Mesenchymal stem cell (in vitro differentiated cells and primary cell): ENCODE results near the gene UGT1A6.

Experiments
- DNase-seq: peaks from one replicate; pipeline ENCODE4 v3.0.0-alpha.2; 2013
- H2AFZ ChIP-seq: one replicate; pipeline ENCODE4 v1.6.1; 2013; ENCODE audit warnings: low read depth, mild to moderate bottlenecking, control low read depth, inconsistent platforms, low read length, moderate library complexity
- H2AK5ac ChIP-seq: 2 replicates; pipeline ENCODE4 v1.6.1; 2013; ENCODE audit warnings: low read length, moderate library complexity, mild to moderate bottlenecking, inconsistent platforms; ENCODE audit not compliant: severe bottlenecking
- H2BK120ac ChIP-seq: one replicate; pipeline ENCODE4 v1.6.1; 2013; ENCODE audit warnings: low read depth, mild to moderate bottlenecking, inconsistent platforms, low read length, moderate library complexity
- H2BK12ac ChIP-seq, 2 experiments: one replicate each; pipeline ENCODE4 v1.6.1; 2013; ENCODE audit warnings: inconsistent platforms in 2 of 2, low read length in 2 of 2, mild to moderate bottlenecking in 2 of 2, moderate library complexity in 2 of 2, control low read depth in 1 of 2
- H2BK15ac ChIP-seq: one replicate; pipeline ENCODE4 v1.6.1; 2013; ENCODE audit warnings: mild to moderate bottlenecking, low read depth, inconsistent platforms; ENCODE audit not compliant: poor library complexity, severe bottlenecking
- H2BK5ac ChIP-seq: 2 replicates; pipeline ENCODE4 v1.6.1; 2013; ENCODE audit warnings: low read depth, mild to moderate bottlenecking, low read length, control low read depth, inconsistent platforms; ENCODE audit not compliant: poor library complexity, severe bottlenecking
- H3K14ac ChIP-seq, 2 experiments: one replicate each; pipeline ENCODE4 v1.6.1; 2013; ENCODE audit warnings: inconsistent platforms in 2 of 2, low read length in 2 of 2, control low read depth in 1 of 2, mild to moderate bottlenecking in 1 of 2, moderate library complexity in 1 of 2
- H3K18ac ChIP-seq, 2 experiments: one replicate each; pipeline ENCODE4 v1.6.1; 2013; ENCODE audit warnings: inconsistent platforms in 2 of 2, low read length in 2 of 2, control low read depth in 1 of 2, low read depth in 1 of 2, mild to moderate bottlenecking in 1 of 2
- H3K23ac ChIP-seq, 2 experiments: one replicate each; pipeline ENCODE4 v1.6.1; 2013; ENCODE audit warnings: inconsistent platforms in 2 of 2, low read length in 2 of 2, mild to moderate bottlenecking in 2 of 2, moderate library complexity in 2 of 2, control low read depth in 1 of 2
- H3K27ac ChIP-seq: 2 replicates; pipeline ENCODE4 v1.5.1; 2013; ENCODE audit warnings: mild to moderate bottlenecking, moderate library complexity, low read length, control low read depth, inconsistent platforms; ENCODE audit not compliant: poor library complexity, severe bottlenecking
- H3K27me3 ChIP-seq, 2 experiments: 2 replicates each; pipeline versions ENCODE4 v1.6.1 to v1.7.0; 2013; ENCODE audit warnings: low read length in 2 of 2, mild to moderate bottlenecking in 2 of 2, moderate library complexity in 2 of 2, control low read depth in 1 of 2, inconsistent platforms in 1 of 2; ENCODE audit not compliant: control insufficient read depth in 1 of 2, insufficient read depth in 1 of 2
- H3K36me3 ChIP-seq, 2 experiments: 2 replicates each; pipeline versions ENCODE4 v1.6.1 to v1.7.0; 2013; ENCODE audit warnings: low read length in 2 of 2, control low read depth in 1 of 2, inconsistent platforms in 1 of 2, low read depth in 1 of 2, mild to moderate bottlenecking in 1 of 2; ENCODE audit not compliant: insufficient read depth in 2 of 2, control insufficient read depth in 1 of 2
- H3K4ac ChIP-seq, 2 experiments: one replicate each; pipeline ENCODE4 v1.6.1; 2013; ENCODE audit warnings: inconsistent platforms in 2 of 2, low read length in 2 of 2, mild to moderate bottlenecking in 2 of 2, moderate library complexity in 2 of 2, control low read depth in 1 of 2, low read depth in 1 of 2
- H3K4me1 ChIP-seq: 2 replicates; pipeline ENCODE4 v1.6.1; 2013; ENCODE audit warnings: low read depth, low read length, control low read depth; ENCODE audit not compliant: control insufficient read depth, insufficient read depth
- H3K4me2 ChIP-seq: 2 replicates; pipeline ENCODE4 v1.6.1; 2013; ENCODE audit warnings: low read length, mild to moderate bottlenecking, inconsistent platforms; ENCODE audit not compliant: poor library complexity, severe bottlenecking
- H3K4me3 ChIP-seq, 2 experiments: 2 replicates each; pipeline versions ENCODE4 v1.5.1 to v1.7.0; 2013; ENCODE audit warnings: low read length in 2 of 2, mild to moderate bottlenecking in 2 of 2, control low read depth in 1 of 2, low read depth in 1 of 2; ENCODE audit not compliant: insufficient read depth in 1 of 2
- H3K79me1 ChIP-seq: replicated peaks from 2 replicates; pipeline ENCODE4 v1.6.1; 2013; ENCODE audit warnings: mild to moderate bottlenecking, control low read depth, low read length, inconsistent platforms; ENCODE audit not compliant: poor library complexity, severe bottlenecking
- H3K9ac ChIP-seq: 2 replicates; pipeline ENCODE4 v1.7.0; 2013; ENCODE audit warnings: mild to moderate bottlenecking, low read length, moderate library complexity
- H3K9me3 ChIP-seq: 2 replicates; pipeline ENCODE4 v1.7.0; 2013; ENCODE audit warnings: mild to moderate bottlenecking, low read length; ENCODE audit not compliant: control insufficient read depth
- H4K8ac ChIP-seq: one replicate; pipeline ENCODE4 v1.6.1; 2013; ENCODE audit warnings: inconsistent platforms, mild to moderate bottlenecking, low read length, moderate library complexity
- H4K91ac ChIP-seq: one replicate; pipeline ENCODE4 v1.6.1; 2013; ENCODE audit warnings: mild to moderate bottlenecking, low read length, inconsistent platforms
- WGBS: methylation state at CpG from one replicate; pipeline ENCODE4 v1.1.7; 2013; ENCODE audit warnings: mixed read lengths; 5-methylcytosine and 5-hydroxymethylcytosine counted together

UGT1A6 gene

DNA sequence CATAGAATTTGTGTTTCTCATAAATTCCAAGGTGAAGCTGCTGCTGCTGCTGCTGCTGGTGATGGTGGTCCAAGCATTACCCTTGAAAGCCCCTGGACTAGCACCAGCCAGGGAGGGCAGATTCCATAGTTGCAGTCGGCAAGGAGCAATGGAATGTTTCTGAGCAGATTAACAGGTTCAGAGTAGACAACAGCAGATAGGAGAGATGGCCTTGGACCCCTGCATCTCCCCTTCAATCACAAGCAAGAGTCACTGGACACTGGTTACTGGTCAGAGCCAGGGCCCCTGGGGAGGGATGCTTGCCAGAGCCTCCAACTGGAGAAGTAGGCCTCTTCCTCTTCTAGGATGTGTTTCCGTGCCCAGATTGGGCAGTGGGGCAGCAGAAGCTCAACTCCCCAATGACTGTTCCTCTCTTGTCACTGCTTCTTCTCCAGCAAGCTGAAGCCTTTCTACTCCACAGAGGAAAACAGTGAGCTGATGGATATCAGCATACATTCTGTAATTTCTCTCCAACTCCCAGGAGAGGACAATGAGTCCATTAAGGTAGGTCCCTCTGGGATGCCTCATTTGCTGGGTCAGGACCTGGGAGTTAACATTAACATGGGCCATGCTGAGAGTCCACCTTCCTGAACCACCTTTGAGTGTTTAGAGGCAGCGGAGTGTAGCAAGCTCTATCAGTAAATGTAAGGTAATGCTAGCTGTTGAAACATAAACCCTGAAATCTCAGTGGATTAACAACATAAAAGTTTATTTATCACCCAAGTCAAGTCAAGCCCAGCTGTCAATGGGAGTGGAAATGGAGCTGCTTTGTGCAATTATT is 120.8 kb downstream of the UGT1A6 start:
- 72% methylated on average over 3 of the region's 3 CpGs for WGBS

DNA sequence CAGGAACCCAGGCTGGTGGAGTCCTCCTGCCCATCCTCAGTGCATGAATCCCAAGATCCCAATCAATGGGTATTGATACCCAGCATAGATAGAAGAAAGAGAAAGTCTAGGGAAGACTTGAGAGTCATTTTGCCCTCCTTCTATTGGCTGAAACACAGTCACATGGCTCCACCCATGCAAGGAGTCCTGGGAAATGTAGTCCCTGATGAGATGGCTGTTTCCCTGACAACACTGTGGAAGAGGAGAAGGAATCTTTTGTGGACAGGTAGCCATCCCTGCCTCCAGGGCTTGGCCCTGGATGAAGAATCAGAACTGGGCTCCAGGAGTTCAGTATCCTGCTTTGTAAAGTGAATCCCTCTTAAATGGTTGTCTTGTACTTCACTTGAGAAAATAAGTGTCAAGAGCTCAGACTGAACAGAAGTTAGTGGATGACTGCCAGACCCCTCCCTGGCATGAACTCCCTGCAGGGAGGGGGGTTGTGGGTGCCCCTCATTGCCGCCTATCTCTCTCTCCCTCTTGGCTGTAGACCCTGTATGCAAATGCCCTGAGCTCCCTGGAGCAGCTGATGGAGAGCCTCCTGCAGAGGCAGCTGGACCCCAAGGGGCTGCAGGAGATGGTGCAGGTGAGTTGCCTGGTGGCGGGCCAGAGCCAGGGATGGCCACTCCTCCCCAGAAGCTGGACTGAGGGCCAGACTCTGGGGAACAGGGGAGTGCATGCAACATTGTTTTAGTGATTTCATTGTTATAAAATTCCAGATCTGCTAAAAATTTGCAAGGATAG is 121.6 kb downstream of the UGT1A6 start:
- no peak overlapping the region for H3K9ac ChIP-seq
- H3K14ac ChIP-seq, result no peak overlapping the region
- DNase-seq, result no peak
- no peak overlapping the region for H2AFZ ChIP-seq
- no peak overlapping the region for H3K23ac ChIP-seq
- H2AK5ac ChIP-seq, result no peak overlapping the region
- no peak overlapping the region for H3K4ac ChIP-seq
- no peak overlapping the region for H2BK5ac ChIP-seq
- H2BK15ac ChIP-seq, result no peak overlapping the region
- H2BK120ac ChIP-seq, result no peak overlapping the region
- H3K4me2 ChIP-seq, result no peak overlapping the region
- H3K27ac ChIP-seq, result no peak overlapping the region
- peaks cover 12 to 42% of the 10 kb centered on the region in 2 experiments for H3K27me3 ChIP-seq
- H4K91ac ChIP-seq, result no peak overlapping the region
- H3K79me1 ChIP-seq, result no peaks in the 10 kb centered on the region
- no peaks in the 10 kb centered on the region for H3K9me3 ChIP-seq
- peaks cover 4% of the 10 kb centered on the region for H3K4me1 ChIP-seq
- no peak overlapping the region for H4K8ac ChIP-seq
- no peak overlapping the region for H3K18ac ChIP-seq
- H3K36me3 ChIP-seq, result peaks cover 0 to 3% of the 10 kb centered on the region in 2 experiments
- 100% methylated on average over 2 of the region's 2 CpGs for WGBS
- H2BK12ac ChIP-seq, result no peak overlapping the region
- H3K4me3 ChIP-seq, result no peak overlapping the region

More for the DNA sequence above, 120.8 kb downstream of the UGT1A6 start:
- no peak overlapping the region for H2BK12ac ChIP-seq
- H2BK120ac ChIP-seq, result no peak overlapping the region
- peaks cover 20 to 50% of the 10 kb centered on the region in 2 experiments for H3K27me3 ChIP-seq
- H2AFZ ChIP-seq, result no peak overlapping the region
- no peak overlapping the region for H3K4me2 ChIP-seq
- H3K4me3 ChIP-seq, result no peak overlapping the region
- H3K9me3 ChIP-seq, result no peaks in the 10 kb centered on the region
- H3K36me3 ChIP-seq, result peaks cover 0 to 3% of the 10 kb centered on the region in 2 experiments
- no peak overlapping the region for H2BK5ac ChIP-seq
- DNase-seq, result no peak
- H2AK5ac ChIP-seq, result no peak overlapping the region
- no peak overlapping the region for H3K27ac ChIP-seq
- H3K14ac ChIP-seq, result no peak overlapping the region
- H4K8ac ChIP-seq, result no peak overlapping the region
- H3K4ac ChIP-seq, result no peak overlapping the region
- no peak overlapping the region for H3K23ac ChIP-seq
- no peak overlapping the region for H2BK15ac ChIP-seq
- H3K9ac ChIP-seq, result no peak overlapping the region
- no peaks in the 10 kb centered on the region for H3K79me1 ChIP-seq
- peaks cover 4% of the 10 kb centered on the region for H3K4me1 ChIP-seq
- no peak overlapping the region for H3K18ac ChIP-seq
- no peak overlapping the region for H4K91ac ChIP-seq

DNA sequence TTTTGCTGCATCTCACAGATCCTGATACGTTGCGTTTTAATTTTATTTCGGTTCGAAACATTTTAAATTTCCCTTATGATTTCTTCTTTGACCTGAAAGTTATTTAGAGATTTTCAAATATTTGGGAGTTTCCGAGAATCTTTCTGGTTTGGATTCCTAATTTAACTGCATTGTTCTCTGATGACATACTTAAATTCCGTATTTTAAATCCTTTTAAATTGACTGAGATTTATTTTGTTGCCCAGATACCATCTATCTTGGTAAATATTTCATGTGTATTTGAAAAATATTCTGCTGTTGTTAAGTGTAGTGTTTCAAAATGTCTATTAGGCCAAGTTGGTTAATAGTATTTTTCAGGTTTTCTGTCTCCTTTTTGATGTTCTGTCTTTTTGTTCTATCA is 123.2 kb downstream of the UGT1A6 start:
- Histone ChIP-seq H3K4ac (no peak overlapping the region), H4K91ac (no peak overlapping the region), H3K27ac (no peak overlapping the region), H2AK5ac (no peak overlapping the region), H2BK12ac (no peak overlapping the region), H2BK120ac (no peak overlapping the region), H2BK15ac (no peak overlapping the region), H3K18ac (no peak overlapping the region), H4K8ac (no peak overlapping the region), H3K14ac (no peak overlapping the region), H2AFZ (no peak overlapping the region), H3K9ac (no peak overlapping the region), H3K4me3 (no peak overlapping the region), H3K36me3 (peaks cover 0 to 3% of the 10 kb centered on the region in 2 experiments), H3K23ac (no peak overlapping the region), H3K4me1 (peaks cover 4% of the 10 kb centered on the region), H3K79me1 (no peaks in the 10 kb centered on the region), H3K4me2 (no peak overlapping the region), H2BK5ac (no peak overlapping the region), H3K27me3 (peaks cover 6 to 39% of the 10 kb centered on the region in 2 experiments), H3K9me3 (no peaks in the 10 kb centered on the region)
- no peak for DNase-seq
- WGBS, result no CpG with 5 or more reads among the region's 6 CpGs

GRCh38 chr2:233816334-233816733 is 123.6 kb downstream of the UGT1A6 start:
- Histone ChIP-seq H3K14ac (no peak overlapping the region), H2BK5ac (no peak overlapping the region), H3K9ac (no peak overlapping the region), H3K4me1 (peaks cover 4% of the 10 kb centered on the region), H2BK120ac (no peak overlapping the region), H2BK15ac (no peak overlapping the region), H3K18ac (no peak overlapping the region), H3K4ac (no peak overlapping the region), H3K27ac (no peak overlapping the region), H3K4me2 (no peak overlapping the region), H2AFZ (no peak overlapping the region), H4K8ac (no peak overlapping the region), H3K27me3 (peaks cover 9 to 39% of the 10 kb centered on the region in 2 experiments), H3K23ac (no peak overlapping the region), H2BK12ac (no peak overlapping the region), H3K9me3 (no peaks in the 10 kb centered on the region), H3K36me3 (peaks cover 0 to 3% of the 10 kb centered on the region in 2 experiments), H4K91ac (no peak overlapping the region), H2AK5ac (no peak overlapping the region), H3K79me1 (no peaks in the 10 kb centered on the region), H3K4me3 (no peak overlapping the region)
- WGBS, result 60% methylated on average over 2 of the region's 2 CpGs
- DNase-seq, result no peak
